ENCODE results near the gene KRTAP5-3. TPM values are rescaled to one million over a fixed set of nuclear protein-coding genes. Genes with fewer than 3 reads are reported as not detected.

The KRTAP5-3 gene
- total and polyA plus RNA-seq, 9 of the 15 experiments (the other 6 are each of a cell fraction or from before 2014, with no cell fraction given) = not detected

- Histone ChIP-seq H3K9me3 (replicated peaks; ENCODE audit: control insufficient read depth, insufficient read depth, low read depth, low read length) (no peaks in the 10 kb centered on the region), H2AFZ (ENCODE audit: low read depth, low read length) (no peak overlapping the region), H3K4me2 (ENCODE audit: insufficient read depth, low read length) (no peak overlapping the region), H3K9me1 (ENCODE audit: control insufficient read depth, insufficient read depth, low read length) (no peaks in the 10 kb centered on the region), H3K36me3 (ENCODE audit: control insufficient read depth, insufficient read depth, low read length) (no peaks in the 10 kb centered on the region), H3K4me1 (replicated peaks in 1 of 2; ENCODE audit: control insufficient read depth in 2 of 2, insufficient read depth in 2 of 2, low read length in 2 of 2) (peaks cover 0 to 11% of the 10 kb centered on the region in 2 experiments; a peak in 2 of 5 replicates), H3K79me2 (ENCODE audit: control insufficient read depth, insufficient read depth, low read length) (no peaks in the 10 kb centered on the region), H3K4me3 (no peak overlapping the region), H3K9ac (ENCODE audit: insufficient read depth in 1 of 2, low read depth in 2 of 2, low read length in 2 of 2) (no peak overlapping the region), H3K27me3 (ENCODE audit: control insufficient read depth in 2 of 2, insufficient read depth in 2 of 2, low read length in 2 of 2) (peaks cover 13 to 75% of the 10 kb centered on the region in 2 experiments; a peak in 4 of 5 replicates), H3K27ac (ENCODE audit: extremely low read depth, low read depth, low read length) (no peak overlapping the region), H4K20me1 (replicated peaks; ENCODE audit: control insufficient read depth, insufficient read depth, low read length) (peaks cover 8% of the 10 kb centered on the region; the same call in 1 of the 2 replicates)
- no TSS peak for BruUV-seq (replicated peaks)
- WGBS (ENCODE audit: insufficient coverage, low coverage, missing lambda C conversion rate) = 1% methylated on average over 14 of the region's 20 CpGs
- DNase-seq (ENCODE audit: extremely low read depth in 1 of 4, low spot score in 3 of 4) (no peak), FAIRE-seq (no peak), ATAC-seq (no peak)
- ChIA-PET CTCF (ENCODE audit: low intra/inter-chr PET ratio) (no interaction called here), POLR2A (interaction anchor here (0.6 kb wide), 1 partner anchor 24 kb away, joined by 3 read pairs; no protein-coding TSS in a partner anchor)
- in situ Hi-C loops (cut with MboI) = no loop called here
- intact Hi-C loops (cut with micrococcal nuclease) = no loop called here
- TF ChIP-seq SIN3B (IDR thresholded peaks at IDR 0.05; ENCODE audit: low read depth) = no peak
- TF ChIP-seq ZNF175 (CRISPR knock-in tag; IDR thresholded peaks at IDR 0.05; ENCODE audit: low read depth) = no peak
- no peak for TF ChIP-seq ZNF518B (CRISPR knock-in tag; IDR thresholded peaks at IDR 0.05)
- no peak for TF ChIP-seq SPI1 (IDR thresholded peaks at IDR 0.05; ENCODE audit: borderline replicate concordance, low read depth, low read length)
- no peak for TF ChIP-seq ZNF583 (CRISPR knock-in tag; IDR thresholded peaks at IDR 0.05)
- no peak for TF ChIP-seq WHSC1 (IDR thresholded peaks at IDR 0.05; ENCODE audit: low read length)
- no peak for TF ChIP-seq ZNF24 (IDR thresholded peaks at IDR 0.05)
- no peak for TF ChIP-seq U2AF2 (optimal IDR thresholded peaks at IDR 0.05; ENCODE audit: low read depth, low read length)
These were observed 35.0 kb upstream of the KRTAP5-3 start for GRCh38 chr11:1643146-1643690.

Measured in K562 (cell line).